GM21381 (cell line): ENCODE results near the gene RBKS.
"Not testable (repeated sequence)": the region's sequence is repeated elsewhere in the genome, so short reads cannot be mapped to it uniquely, and the experiment has no call there.

Experiments
- ATAC-seq: cut with Tn5 transposase; IDR thresholded peaks from one replicate; pipeline ENCODE4 v1.9.1; 2021; ENCODE audit warnings: mild to moderate bottlenecking, moderate library complexity; ENCODE audit not compliant: unreplicated experiment

RBKS gene

DNA sequence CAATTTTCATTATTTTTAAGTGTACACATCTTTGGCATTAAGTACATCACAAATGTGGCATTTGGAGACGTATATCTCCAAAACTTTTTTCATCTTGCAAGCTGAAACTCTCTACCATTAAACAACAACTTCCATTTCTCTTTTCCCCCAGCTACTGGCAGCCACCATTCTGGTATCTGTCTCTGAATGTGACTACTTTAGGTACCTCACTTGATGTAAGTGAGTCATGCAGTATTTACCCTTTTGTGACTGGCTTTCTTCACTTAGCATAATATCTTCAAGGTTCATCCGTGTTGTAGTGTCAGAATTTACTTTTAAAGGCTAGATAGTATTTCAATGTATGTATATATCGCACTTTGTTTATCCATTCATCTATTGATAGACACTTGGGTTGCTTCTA, 17.4 kb upstream of the RBKS start:
- no peak for ATAC-seq

DNA sequence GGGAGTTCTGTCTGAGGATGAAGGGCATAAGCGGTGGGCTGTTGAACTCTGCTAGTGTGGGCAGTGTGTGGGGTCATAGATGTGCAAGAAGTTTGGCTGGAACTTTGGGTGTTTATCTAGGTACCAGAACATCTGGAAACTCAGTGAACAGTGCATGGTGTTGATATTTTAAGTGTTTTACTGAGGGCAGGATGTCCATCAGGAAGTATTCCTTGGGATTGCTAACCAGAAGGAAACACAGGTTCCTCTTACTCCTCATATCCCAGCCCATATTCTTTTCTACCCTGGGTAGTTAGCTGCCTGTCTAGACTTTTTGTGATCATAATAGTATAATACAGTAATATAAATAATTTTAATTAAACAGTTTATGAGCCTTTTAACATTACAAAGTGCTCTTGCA, 15.9 kb upstream of the RBKS start:
- ATAC-seq = no peak

DNA sequence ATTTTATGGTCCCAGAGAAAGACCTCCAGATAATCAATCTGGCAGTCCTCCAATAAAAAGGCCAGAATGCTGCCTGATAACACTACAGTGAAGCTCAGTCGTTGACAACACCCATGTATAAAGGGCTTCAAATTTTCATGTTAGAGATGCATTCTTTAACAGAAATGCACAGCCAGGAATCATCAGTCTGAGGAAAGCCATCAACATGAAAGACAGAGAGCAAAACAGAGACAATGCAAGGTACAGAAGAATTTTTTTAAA, 14.1 kb upstream of the RBKS start:
- no peak for ATAC-seq

DNA sequence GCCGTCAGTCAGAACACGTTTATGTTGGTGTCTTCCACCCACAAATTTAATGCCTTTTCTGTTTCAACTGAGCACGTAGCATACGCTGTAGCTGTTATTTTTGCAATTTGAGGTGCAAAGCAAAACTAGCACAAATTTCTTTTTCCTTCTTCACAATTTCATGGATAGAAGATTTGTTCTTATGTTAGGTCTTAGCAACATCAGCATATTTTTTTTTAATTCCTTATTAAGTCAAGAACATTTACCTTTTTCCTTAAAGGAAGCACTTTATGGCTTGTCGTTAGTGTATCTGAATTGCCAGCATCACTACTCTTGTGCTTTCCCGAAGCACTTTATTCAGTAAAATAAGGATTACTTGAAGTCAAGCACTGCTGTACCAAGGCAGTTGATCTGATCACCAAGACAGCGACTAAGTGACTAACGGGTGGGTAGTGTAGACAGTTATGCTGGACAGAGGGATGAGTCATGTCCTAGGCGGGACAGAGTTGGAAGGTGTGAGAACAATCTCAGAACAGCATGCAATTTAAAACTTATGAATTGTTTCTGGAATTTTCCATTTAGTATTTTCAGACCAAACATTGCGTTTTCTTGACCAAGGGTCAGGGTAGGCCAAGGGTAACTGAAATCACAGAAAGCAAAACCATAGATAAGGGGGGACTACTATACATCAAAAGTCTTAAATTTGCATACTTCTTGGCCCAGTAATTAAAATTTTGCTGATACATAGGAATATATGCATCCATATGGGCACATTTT, 13.6 kb upstream of the RBKS start:
- no peak for ATAC-seq

DNA sequence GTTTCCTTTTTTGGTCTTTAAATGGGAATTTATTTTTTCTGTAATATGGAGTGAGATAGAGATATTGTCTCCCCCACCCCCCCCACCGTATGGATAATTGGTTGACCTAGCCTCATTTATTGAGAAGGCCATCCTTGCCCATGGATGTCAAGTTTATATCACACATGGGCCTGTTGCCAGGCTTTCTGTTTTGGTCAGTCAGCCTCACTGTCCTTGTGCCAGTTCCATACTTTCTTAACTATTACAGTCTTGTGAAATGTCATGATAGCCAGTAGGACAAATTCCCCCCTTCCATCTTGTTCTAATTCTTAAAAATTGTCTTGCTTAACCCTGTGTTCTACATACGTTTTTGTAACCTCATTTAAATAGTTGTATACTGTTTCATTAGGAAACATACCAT, 12.8 kb upstream of the RBKS start:
- no peak for ATAC-seq

DNA sequence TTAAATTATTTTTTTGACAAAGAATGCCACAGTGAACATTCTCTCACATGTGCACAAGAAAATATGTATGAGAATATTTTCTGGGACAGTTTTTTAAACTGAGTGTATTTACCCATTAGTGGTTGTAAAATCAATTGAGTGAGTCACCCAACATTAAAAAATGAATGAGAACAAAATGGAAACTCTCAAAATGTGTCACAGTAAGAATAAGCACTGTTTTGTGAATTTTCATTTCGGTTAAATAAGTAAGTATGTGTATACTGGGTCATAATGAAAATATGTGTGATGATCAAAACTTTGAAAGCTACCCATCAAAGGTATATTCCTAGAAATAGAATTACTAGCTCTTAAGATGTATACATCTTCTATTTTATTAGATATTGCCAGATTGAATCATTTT, 11.9 kb upstream of the RBKS start:
- ATAC-seq = no peak

DNA sequence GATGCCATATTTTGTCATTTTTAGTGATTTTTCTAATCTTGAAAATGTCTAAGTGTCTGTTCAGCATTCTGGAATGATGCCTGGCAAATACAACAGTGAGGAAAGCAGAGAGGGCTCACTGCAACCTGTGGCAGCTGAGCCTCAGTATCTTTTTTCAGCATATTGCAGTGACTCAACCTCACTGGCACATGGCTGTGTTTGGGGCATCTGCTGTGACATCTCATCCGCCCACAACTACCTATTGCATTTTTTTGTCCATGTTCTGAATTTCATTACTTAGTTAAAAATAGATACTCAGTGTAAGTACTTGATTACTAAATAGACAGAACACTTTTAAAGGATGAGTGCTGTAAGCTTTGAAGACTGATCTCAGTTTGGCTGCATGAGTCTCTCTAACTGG, 11.0 kb upstream of the RBKS start:
- no peak for ATAC-seq

DNA sequence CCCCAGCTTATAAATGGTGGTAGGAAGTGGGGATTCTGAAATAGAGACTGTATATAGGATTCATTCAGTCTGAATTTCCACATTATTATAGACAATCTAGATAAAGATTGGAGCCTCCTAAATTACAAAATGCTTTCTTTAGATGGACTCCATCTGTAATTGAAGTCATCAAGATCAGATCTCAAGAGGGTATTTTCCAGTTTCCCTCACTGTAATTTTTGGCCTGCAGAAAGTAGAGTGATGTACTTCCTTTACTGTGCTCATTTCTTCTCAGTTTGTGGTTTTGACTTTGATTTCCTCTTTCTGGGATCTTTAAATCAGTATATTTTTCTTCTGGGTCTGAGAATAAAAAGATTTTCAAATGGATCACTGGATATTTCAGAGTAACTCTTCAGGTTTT, 7.5 kb upstream of the RBKS start:
- no peak for ATAC-seq

DNA sequence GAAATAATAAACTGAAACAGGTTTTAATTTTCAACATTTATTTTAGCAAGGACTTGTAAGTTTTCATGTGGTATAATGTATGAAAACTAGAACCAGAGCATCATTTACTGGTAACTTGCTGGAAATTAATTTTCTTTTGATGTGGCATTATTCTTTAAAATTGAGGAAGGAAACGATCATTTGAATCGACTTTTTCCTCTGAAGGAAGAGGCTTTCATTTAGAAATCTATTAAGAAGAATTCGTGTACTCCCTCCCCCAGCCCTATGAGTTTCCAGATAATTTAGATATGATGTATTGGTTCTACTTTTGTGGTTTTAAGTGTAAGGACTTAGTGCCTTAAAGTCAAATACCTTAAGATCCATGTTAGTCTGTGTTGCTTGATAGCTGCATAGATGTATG, 2.8 kb upstream of the RBKS start:
- no peak for ATAC-seq

DNA sequence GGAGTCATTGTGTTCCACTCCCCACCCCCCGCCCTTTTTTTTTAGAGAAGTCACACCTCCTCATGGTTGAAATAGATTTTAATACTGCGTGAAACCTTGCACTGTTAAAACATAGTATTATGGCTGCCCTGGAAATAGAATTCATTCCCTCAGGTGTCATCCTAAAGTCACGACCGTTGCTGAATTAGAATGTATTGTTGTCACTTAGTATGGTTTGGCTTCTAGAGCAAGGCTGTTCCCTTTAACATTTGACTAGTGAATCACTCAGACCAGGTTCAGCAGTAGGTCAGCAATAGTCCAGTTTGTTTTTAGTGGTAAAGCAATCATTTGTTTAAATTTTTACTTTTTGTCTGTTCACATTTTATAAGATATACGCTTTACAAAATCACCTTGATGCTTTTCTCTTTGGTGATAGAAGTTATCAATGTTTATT, 1.5 kb upstream of the RBKS start:
- ATAC-seq = no peak

DNA sequence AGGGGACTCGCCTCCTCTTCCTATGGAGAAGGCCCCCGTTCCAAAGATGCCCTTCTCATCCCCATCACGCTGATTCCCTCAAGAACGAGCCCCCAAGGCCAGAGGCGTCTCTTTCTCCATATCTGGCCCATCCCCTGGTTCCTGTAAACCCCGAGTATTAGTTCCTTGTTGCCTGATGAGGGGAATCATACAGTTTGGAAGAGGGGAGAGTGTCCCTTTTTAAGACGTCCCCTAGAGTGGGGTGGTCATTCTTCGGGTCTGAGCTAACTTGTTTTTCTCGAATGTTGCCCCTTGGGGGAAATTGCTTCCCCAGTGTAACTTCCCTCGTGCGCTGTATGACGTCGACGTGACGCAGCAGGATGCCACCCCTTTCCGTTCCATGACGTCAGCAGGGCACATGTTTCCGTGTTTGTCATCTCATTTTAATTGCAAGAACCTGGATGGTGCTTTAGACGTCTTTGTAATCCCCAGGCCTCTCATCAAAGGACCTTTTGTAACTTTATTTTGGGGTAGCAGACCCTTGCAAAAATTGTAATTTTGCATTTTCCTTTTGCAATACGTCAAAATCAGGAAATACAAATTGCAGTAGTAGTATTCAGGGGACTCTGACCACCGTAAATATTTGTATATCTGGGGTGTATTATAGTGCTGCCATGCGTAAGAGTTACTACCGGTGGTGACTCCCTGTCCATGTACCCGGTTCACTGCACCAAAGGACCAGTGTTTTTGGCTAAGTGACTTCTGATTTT, 911 bp upstream of the RBKS start:
- peak; percentile 22 for ATAC-seq

DNA sequence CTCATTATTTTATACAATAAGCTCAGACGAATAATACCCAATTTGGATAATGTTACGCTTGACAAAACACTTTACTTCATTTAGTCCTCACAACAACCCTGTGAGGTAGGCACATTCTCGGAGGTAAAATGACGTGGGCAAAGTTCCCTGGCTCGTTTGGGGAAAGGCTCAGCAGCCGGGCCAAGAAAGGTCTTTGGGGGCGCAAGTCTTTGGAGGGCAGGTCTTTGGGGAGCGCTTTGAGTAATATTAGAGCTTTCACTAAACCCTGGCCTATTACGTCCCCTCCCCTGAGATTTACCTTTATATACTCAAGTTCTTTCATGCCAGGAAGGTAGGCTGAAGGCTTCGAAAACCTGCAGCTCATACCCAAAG, 427 bp downstream of the RBKS start:
- ATAC-seq = no peak

DNA sequence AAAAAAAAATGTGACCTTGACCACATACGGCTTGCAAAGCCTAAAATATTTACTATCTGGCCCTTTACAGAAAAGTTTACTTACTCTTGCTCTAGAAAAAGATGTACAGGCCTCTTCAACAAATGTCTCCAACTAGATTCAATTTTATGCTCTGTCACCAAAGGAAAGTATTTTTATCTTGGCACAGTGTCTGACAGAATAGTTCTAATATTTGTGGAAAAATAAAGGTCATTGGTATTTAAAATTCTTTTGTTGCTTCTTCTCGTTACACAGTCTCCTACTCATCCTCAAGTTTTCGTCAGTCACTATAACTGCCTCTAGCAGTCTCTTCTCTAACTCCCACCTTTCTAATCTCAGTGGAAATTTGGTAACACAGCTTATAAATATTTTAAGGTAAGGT, 1.4 kb downstream of the RBKS start:
- no peak for ATAC-seq

DNA sequence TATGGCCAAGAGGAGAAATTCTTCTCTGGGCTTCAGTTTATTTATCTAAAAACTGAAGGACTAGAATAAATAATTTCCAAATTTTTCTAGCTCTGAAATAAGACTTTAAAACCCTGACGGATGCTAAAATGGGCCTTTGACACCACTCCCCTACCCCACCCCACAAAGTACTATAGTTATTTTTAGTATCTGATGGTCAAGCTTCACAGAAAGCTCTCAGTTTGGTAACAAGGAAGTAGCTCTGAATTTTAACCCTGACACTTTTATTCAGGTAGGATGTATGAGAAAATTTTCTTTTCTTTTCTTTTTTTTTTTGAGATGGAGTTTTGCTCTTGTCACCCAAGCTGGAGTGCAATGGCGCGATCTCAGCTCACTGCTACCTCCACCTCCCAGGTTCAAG, 2.4 kb downstream of the RBKS start:
- no peak for ATAC-seq

DNA sequence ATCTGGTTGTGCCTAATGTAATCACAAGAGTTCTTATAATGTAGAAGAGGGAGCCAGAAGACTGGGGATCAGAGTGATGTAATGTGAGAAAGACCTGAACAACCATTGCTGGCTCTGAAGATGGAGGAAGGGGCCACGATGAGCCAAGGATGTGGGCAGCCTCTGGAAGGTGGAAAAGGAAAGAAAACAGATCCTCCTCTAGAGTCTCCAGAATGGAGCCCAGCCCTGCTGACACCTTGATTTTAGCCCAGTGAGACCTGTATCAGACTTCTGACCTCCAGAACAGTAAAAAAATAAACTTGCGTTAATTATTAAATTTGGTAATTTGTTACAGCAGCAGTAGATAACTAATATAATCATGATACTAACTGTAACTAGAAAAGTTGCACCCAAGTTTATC, 3.1 kb downstream of the RBKS start:
- no peak for ATAC-seq

DNA sequence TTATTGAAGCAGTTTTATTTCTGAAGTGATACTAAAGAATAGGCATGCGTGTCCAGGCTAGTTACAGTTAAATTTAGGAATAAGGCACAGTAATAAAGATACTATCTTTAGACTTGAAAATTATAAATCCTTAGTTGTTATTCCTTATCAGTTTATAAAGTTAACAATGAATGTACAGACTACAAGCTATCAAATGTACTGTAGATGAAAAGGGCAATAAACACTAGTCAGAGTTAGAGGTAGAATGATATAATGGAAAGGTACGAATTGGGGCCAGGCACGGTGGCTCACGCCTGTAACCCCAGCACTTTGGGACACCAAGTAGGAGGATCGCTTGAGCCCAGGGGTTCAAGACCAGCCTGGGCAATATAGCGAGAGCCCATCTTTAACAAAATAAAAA, 3.9 kb downstream of the RBKS start:
- ATAC-seq = no peak

DNA sequence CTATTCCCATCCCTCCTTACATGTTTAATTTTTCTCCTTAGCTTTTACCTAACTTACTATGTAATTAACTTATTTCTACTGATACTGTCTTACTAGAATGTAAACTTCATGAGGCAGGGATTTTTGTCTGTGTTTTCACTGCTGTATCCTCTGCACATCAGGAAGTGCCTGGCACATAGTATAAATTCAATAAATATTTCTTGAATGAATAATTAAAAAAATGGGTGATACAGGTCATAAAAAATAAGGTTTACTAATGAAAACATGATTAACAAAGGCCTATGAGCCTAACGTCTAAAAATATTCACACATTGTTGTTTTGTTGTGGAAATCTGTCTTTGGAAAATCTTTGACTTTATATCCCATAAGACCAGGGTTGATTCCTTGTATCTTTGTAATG, 4.5 kb downstream of the RBKS start:
- no peak for ATAC-seq

DNA sequence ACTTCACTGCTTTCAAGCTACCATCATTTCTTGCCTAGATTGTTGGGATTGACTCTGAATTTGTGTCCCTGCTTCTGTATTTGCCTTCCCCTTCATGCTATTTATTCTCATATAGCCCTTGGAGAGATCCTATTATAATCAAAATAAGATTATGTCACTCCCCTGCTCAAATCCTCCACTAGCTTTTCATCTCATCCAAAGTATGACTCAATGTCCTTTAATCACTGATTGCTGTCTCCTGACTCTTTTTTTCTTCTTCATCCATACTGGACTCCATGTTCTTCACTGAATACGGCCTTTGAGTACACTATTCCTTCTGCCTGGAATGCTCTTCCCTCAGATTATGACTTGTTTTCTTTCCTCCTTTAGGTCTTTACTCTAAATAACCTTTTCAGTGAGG, 5.0 kb downstream of the RBKS start:
- no peak for ATAC-seq

DNA sequence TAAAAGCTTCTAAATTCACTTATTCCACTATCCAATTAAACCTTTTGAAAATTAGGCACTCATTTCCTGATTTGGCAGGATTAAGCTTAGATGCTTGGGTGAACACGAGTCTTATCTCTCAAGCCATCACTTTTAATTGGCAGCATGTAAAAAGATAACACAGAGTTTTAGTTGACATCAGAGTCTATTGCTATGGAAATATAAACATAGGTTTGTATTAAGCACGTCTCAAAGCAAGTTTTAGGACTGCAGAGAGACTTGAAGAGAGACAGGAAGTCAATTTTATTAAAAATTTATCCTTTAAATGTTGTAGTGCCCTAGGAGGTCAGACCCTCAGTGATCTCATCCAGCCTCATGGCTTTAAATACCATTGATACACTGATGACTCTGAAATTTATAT, 5.6 kb downstream of the RBKS start:
- ATAC-seq = no peak

DNA sequence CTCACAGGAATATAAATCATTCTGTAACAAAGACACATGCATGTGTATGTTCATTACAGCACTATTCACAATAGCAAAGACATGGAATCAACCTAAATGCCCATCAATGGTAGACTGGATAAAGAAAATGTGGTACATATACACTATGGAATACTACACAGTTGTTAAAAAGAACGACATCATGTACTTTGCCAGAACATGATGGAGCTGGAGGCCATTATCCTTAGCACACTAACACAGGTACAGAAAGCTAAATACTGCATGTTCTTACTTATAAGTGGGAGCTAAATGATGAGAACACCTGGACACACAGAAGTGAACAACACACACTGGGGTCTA, 7.6 kb downstream of the RBKS start:
- ATAC-seq = not testable (repeated sequence)

DNA sequence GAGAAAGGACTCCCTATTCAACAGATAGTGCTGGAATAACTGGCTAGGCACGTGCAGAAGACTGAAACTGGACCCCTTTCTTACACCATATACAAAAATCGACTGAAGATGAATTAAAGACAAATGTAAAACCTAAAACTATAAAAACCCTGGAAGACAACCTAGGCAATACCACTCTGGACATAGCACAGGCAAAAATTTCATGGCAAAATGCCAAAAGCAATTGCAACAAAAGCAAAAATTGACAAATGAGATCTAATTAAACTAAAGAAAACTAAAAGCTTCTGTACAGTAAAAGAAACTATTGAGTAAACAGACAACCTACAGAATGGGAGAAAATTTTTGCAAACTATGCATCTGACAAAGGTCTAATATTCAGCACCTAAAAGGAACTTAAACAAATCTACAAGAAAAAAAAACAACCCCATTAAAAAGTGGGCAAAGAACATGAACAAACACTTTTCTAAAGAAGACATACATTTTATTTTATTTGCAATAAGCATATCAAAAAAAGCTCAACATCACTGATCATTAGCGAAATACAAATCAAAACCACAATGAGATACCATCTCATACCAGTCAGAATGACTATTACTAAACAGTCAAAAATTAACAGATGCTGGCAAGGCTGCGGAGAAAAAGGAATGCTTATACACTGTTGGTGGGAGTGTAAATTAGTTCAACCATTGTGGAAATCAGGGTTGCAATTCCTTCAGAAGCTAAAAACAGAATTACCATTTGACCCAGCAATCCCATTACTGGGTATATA, 8.2 kb downstream of the RBKS start:
- ATAC-seq = not testable (repeated sequence)

DNA sequence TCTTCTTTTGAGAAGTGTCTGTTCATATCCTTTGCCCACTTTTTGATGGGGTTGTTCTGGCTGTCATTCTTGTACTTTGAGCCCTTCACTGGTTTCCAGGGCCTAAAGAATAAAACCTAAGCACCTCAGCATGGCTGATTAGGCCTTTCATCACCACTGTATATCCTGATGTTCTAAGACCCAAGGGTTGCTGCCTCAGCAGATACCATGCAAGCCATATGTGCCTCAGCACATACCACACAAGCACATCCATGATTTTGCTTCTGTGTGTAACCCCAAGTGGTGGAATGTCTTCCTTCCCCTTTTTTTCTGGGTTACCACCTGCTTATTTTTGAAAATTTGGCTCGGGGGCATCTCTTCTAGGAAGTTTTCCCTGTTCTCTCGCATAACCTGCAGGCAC, 11.4 kb downstream of the RBKS start:
- no peak for ATAC-seq
